H9 (cell line): ENCODE results near the gene CALN1. TPM values are rescaled to one million over a fixed set of nuclear protein-coding genes. Genes with fewer than 3 reads are reported as not detected.

Experiments
- DNase-seq: peaks from one replicate; pipeline ENCODE4 v3.0.0-alpha.2; 2017
- H2AFZ ChIP-seq: one replicate; pipeline ENCODE4 v1.6.1; 2013; ENCODE audit warnings: mild to moderate bottlenecking, low read length, control low read depth, moderate library complexity
- H2AK5ac ChIP-seq: 2 replicates; pipeline ENCODE4 v1.6.1; 2013; ENCODE audit warnings: low read length, control low read depth, mixed read lengths; ENCODE audit not compliant: insufficient read length
- H2BK120ac ChIP-seq: one replicate; pipeline ENCODE4 v1.6.1; 2013; ENCODE audit warnings: low read depth, mild to moderate bottlenecking, low read length, control low read depth, inconsistent platforms; ENCODE audit not compliant: poor library complexity, severe bottlenecking
- H2BK12ac ChIP-seq: 2 replicates; pipeline ENCODE4 v1.6.1; 2013; ENCODE audit warnings: low read length, control low read depth, mixed read lengths, low read depth; ENCODE audit not compliant: insufficient read length
- H2BK15ac ChIP-seq: 2 replicates; pipeline ENCODE4 v1.6.1; 2013; ENCODE audit warnings: low read depth, low read length, control low read depth
- H2BK20ac ChIP-seq: one replicate; pipeline ENCODE4 v1.6.1; 2013; ENCODE audit warnings: low read depth, mild to moderate bottlenecking, low read length, control low read depth, inconsistent platforms; ENCODE audit not compliant: poor library complexity, severe bottlenecking
- H2BK5ac ChIP-seq: 2 replicates; pipeline ENCODE4 v1.6.1; 2013; ENCODE audit warnings: low read length, control low read depth, mixed read lengths; ENCODE audit not compliant: insufficient read length
- H3K14ac ChIP-seq: 2 replicates; pipeline ENCODE4 v1.6.1; 2013; ENCODE audit warnings: low read length, control low read depth; ENCODE audit not compliant: insufficient read depth
- H3K18ac ChIP-seq: 2 replicates; pipeline ENCODE4 v1.6.1; 2013; ENCODE audit warnings: low read depth, mild to moderate bottlenecking, mixed read lengths, low read length, control low read depth; ENCODE audit not compliant: insufficient read length
- H3K23ac ChIP-seq: 2 replicates; pipeline ENCODE4 v1.6.1; 2013; ENCODE audit warnings: low read length, control low read depth, mixed read lengths, low read depth; ENCODE audit not compliant: insufficient read length
- H3K23me2 ChIP-seq: 2 replicates; pipeline ENCODE4 v1.6.1; 2013; ENCODE audit warnings: low read depth, mild to moderate bottlenecking, mixed read lengths, low read length, control low read depth; ENCODE audit not compliant: insufficient read length, poor library complexity, severe bottlenecking
- H3K27ac ChIP-seq: 2 replicates; pipeline ENCODE4 v1.5.1; 2013; ENCODE audit warnings: low read length, control low read depth, mixed read lengths, low read depth; ENCODE audit not compliant: insufficient read length
- H3K27me3 ChIP-seq: 2 replicates; pipeline ENCODE4 v1.6.1; 2013; ENCODE audit warnings: low read length, control low read depth, inconsistent platforms; ENCODE audit not compliant: insufficient read depth
- H3K4ac ChIP-seq: 2 replicates; pipeline ENCODE4 v1.6.1; 2013; ENCODE audit warnings: low read depth, mild to moderate bottlenecking, control low read depth, inconsistent platforms, low read length, moderate library complexity
- H3K4me1 ChIP-seq: 2 replicates; pipeline ENCODE4 v1.6.1; 2013; ENCODE audit warnings: low read length, control low read depth, inconsistent platforms; ENCODE audit not compliant: insufficient read depth
- H3K4me2 ChIP-seq: 2 replicates; pipeline ENCODE4 v1.6.1; 2013; ENCODE audit warnings: low read length, control low read depth, mixed read lengths; ENCODE audit not compliant: insufficient read length, insufficient read depth
- H3K56ac ChIP-seq: 2 replicates; pipeline ENCODE4 v1.6.1; 2013; ENCODE audit warnings: low read depth, mild to moderate bottlenecking, mixed read lengths, low read length, control low read depth; ENCODE audit not compliant: insufficient read length
- H3K79me1 ChIP-seq: 2 replicates; pipeline ENCODE4 v1.6.1; 2013; ENCODE audit warnings: low read depth, mild to moderate bottlenecking, moderate library complexity, low read length, control low read depth, inconsistent platforms; ENCODE audit not compliant: insufficient read depth, poor library complexity, severe bottlenecking
- H3K79me2 ChIP-seq: 2 replicates; pipeline ENCODE4 v1.6.1; 2013; ENCODE audit warnings: low read length, control low read depth, inconsistent platforms; ENCODE audit not compliant: insufficient read depth
- H3K9ac ChIP-seq: 2 replicates; pipeline ENCODE4 v1.6.1; 2013; ENCODE audit warnings: low read length, control low read depth, mixed read lengths; ENCODE audit not compliant: insufficient read length; ENCODE audit errors: extremely low read depth
- H3K9me3 ChIP-seq: one replicate; pipeline ENCODE4 v1.6.1; 2013; ENCODE audit warnings: low read depth, low read length, inconsistent platforms; ENCODE audit not compliant: control insufficient read depth
- H3T11ph ChIP-seq: one replicate; pipeline ENCODE4 v1.6.1; 2013; ENCODE audit warnings: mild to moderate bottlenecking, low read length, control low read depth, inconsistent platforms
- H4K20me1 ChIP-seq: one replicate; pipeline ENCODE4 v1.6.1; 2013; ENCODE audit not compliant: control insufficient read depth, insufficient read length, insufficient read depth
- H4K5ac ChIP-seq: 2 replicates; pipeline ENCODE4 v1.6.1; 2013; ENCODE audit warnings: low read depth, mild to moderate bottlenecking, mixed read lengths, low read length, control low read depth; ENCODE audit not compliant: insufficient read length
- H4K8ac ChIP-seq: replicated peaks from 2 replicates; pipeline ENCODE4 v1.6.1; 2013; ENCODE audit warnings: low read length, control low read depth, mixed read lengths, low read depth; ENCODE audit not compliant: insufficient read length
- H4K91ac ChIP-seq: 2 replicates; pipeline ENCODE4 v1.6.1; 2013; ENCODE audit warnings: low read depth, mild to moderate bottlenecking, moderate library complexity, mixed read lengths, low read length, control low read depth; ENCODE audit not compliant: insufficient read length
- H3K27ac Mint-ChIP-seq, 3 experiments: 2 replicates in 2 of 3; 3 replicates in 1 of 3; pipeline ENCODE4 v1.8.0; 2020 to 2021; ENCODE audit warnings: mixed read lengths in 3 of 3, mild to moderate bottlenecking in 1 of 3, moderate library complexity in 1 of 3
- H3K27me3 Mint-ChIP-seq: 2 replicates; pipeline ENCODE4 v1.8.0; 2021; ENCODE audit warnings: low read depth, mild to moderate bottlenecking, moderate library complexity, mixed read lengths
- H3K36me3 Mint-ChIP-seq, 3 experiments: 2 replicates in 2 of 3; 3 replicates in 1 of 3; pipeline ENCODE4 v1.8.0; 2020 to 2021; ENCODE audit warnings: low read depth in 3 of 3, mixed read lengths in 3 of 3; ENCODE audit not compliant: insufficient read depth in 1 of 3
- H3K4me1 Mint-ChIP-seq, 2 experiments: 2 replicates each; pipeline ENCODE4 v1.8.0; 2020; ENCODE audit warnings: mixed read lengths in 2 of 2
- H3K4me3 Mint-ChIP-seq, 2 experiments: 2 replicates in 1 of 2; 3 replicates in 1 of 2; pipeline ENCODE4 v1.8.0; 2020 to 2021; ENCODE audit warnings: mild to moderate bottlenecking in 2 of 2, mixed read lengths in 2 of 2, moderate library complexity in 1 of 2
- H3K9me3 Mint-ChIP-seq, 2 experiments: 2 replicates in 1 of 2; 3 replicates in 1 of 2; pipeline ENCODE4 v1.8.0; 2020; ENCODE audit warnings: mild to moderate bottlenecking in 2 of 2, mixed read lengths in 2 of 2, moderate library complexity in 1 of 2
- WGBS: extraction: QIAGEN DNeasy Blood & Tissue Kit; methylation state at CpG from one replicate; pipeline ENCODE4 v1.1.7; 2013; ENCODE audit warnings: missing lambda C conversion rate, low lambda C conversion rate, mixed read lengths; ENCODE audit not compliant: insufficient read length; ENCODE audit errors: extremely low coverage; 5-methylcytosine and 5-hydroxymethylcytosine counted together
- total RNA-seq: library from RNA; stranded (reverse); gene quantifications from 2 replicates; pipeline ENCODE4 v1.2.1, GENCODE V29; 2021
- TF ChIP-seq, protein P1 (sequence below): fragments of 200-600 bp; sonication (generic); conservative IDR thresholded peaks from 3 replicates; pipeline ENCODE4 v1.8.0; 2021; ENCODE audit warnings: antibody characterized with exemption, mild to moderate bottlenecking

The CALN1 gene
- total RNA-seq, 1 experiment from 2014 or later = 2.8 TPM

DNA sequence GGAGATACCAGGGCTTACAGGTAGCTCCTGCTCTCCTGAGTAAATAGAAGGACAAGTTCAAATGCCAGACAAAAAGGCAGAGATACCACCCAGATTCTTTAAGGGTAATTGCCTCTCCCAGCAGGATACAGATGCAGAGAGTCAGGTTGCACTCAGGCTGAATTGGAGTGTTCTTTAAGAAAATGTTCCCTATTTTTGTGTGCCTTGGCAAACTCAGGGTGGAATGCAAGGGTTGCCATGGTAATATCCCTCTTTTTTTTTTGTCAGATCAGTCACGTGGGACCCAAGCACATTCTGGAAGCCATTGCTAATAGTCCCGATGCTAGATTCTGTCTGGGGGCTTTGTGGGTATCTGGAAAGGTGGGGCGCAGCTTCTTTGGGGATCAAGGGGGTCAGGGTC is 628.0 kb downstream of the CALN1 start:
- no peak overlapping the region for H3K23ac ChIP-seq
- H3K23me2 ChIP-seq = no peaks in the 10 kb centered on the region
- Mint-ChIP-seq H3K27me3 (peaks cover 54% of the 10 kb centered on the region), H3K27ac (0 out of 7 replicates have a peak overlapping the region, but pooled peaks of 1 of the 3 experiments have one; percentile 34), H3K4me1 (peaks cover 22 to 26% of the 10 kb centered on the region in 2 experiments), H3K4me3 (no peak overlapping the region), H3K36me3 (peaks cover 22 to 27% (median 26%) of the 10 kb centered on the region in 3 experiments), H3K9me3 (peaks cover 27 to 29% of the 10 kb centered on the region in 2 experiments)
- no peak overlapping the region for H4K8ac ChIP-seq
- H4K20me1 ChIP-seq = no peaks in the 10 kb centered on the region
- H3K4me1 ChIP-seq = 0 out of 2 replicates have a peak, but pooled peaks cover 2% of the 10 kb centered on the region
- no CpG with 5 or more reads among the region's 3 CpGs for WGBS
- peaks cover 16% of the 10 kb centered on the region for H3K9me3 ChIP-seq
- H3K79me2 ChIP-seq = no peaks in the 10 kb centered on the region
- H3K56ac ChIP-seq = no peak overlapping the region
- TF ChIP-seq, protein P1, sequence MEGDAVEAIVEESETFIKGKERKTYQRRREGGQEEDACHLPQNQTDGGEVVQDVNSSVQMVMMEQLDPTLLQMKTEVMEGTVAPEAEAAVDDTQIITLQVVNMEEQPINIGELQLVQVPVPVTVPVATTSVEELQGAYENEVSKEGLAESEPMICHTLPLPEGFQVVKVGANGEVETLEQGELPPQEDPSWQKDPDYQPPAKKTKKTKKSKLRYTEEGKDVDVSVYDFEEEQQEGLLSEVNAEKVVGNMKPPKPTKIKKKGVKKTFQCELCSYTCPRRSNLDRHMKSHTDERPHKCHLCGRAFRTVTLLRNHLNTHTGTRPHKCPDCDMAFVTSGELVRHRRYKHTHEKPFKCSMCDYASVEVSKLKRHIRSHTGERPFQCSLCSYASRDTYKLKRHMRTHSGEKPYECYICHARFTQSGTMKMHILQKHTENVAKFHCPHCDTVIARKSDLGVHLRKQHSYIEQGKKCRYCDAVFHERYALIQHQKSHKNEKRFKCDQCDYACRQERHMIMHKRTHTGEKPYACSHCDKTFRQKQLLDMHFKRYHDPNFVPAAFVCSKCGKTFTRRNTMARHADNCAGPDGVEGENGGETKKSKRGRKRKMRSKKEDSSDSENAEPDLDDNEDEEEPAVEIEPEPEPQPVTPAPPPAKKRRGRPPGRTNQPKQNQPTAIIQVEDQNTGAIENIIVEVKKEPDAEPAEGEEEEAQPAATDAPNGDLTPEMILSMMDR = no peak
- no peak overlapping the region for H3K4ac ChIP-seq
- H3K9ac ChIP-seq = no peak overlapping the region
- no peak overlapping the region for H4K5ac ChIP-seq
- no peak overlapping the region for H3K27ac ChIP-seq
- no peak overlapping the region for H4K91ac ChIP-seq
- H3K4me2 ChIP-seq = no peak overlapping the region
- H2BK120ac ChIP-seq = no peak overlapping the region
- no peak overlapping the region for H2BK15ac ChIP-seq
- H3K79me1 ChIP-seq = no peaks in the 10 kb centered on the region
- H3T11ph ChIP-seq = no peak overlapping the region
- no peak for DNase-seq
- no peak overlapping the region for H2BK5ac ChIP-seq
- H2AFZ ChIP-seq = no peak overlapping the region
- no peak overlapping the region for H2AK5ac ChIP-seq
- no peak overlapping the region for H3K18ac ChIP-seq
- no peak overlapping the region for H2BK20ac ChIP-seq
- no peak overlapping the region for H3K14ac ChIP-seq
- H3K27me3 ChIP-seq = no peaks in the 10 kb centered on the region
- no peak overlapping the region for H2BK12ac ChIP-seq
